Fibroblast of lung (primary cell): ENCODE measurements around the gene TMA7B.

ENCODE experiments used
- CTCF ChIP-seq, 2 donors: IDR thresholded peaks in 1 of 2; conservative IDR thresholded peaks in 1 of 2; 1 replicate in 1 of 2; 2 replicates in 1 of 2; pipeline ENCODE4 v1.5.1; 2011 to 2012; ENCODE audit warnings: low read length in 2 of 2, control low read depth in 1 of 2, inconsistent platforms in 1 of 2, low read depth in 1 of 2, mild to moderate bottlenecking in 1 of 2
- EZH2 ChIP-seq: IDR thresholded peaks from 2 replicates; pipeline ENCODE4 v1.5.1; 2012; ENCODE audit warnings: low read length, control low read depth, mild to moderate bottlenecking; ENCODE audit errors: missing control alignments

GRCh38 chr22:39992088-39992826 is 32.1 kb downstream of the TMA7B start:
- TF ChIP-seq EZH2, result no peak
- no peak for TF ChIP-seq CTCF (conservative IDR thresholded peaks at IDR 0.05 in 1 of 2, IDR thresholded peaks at IDR 0.05 in 1 of 2; ENCODE audit: low read depth in 1 of 2, low read length in 2 of 2)
